Ovary (tissue), 1 donor: Measurements from ENCODE around the gene WHAMM.

ENCODE experiments used
- EP300 ChIP-seq: sonication (generic); formaldehyde crosslinking; IDR thresholded peaks from one replicate; pipeline ENCODE4 v1.6.1; 2017; ENCODE audit warnings: antibody characterized with exemption
- POLR2A ChIP-seq: fragments of 450-650 bp; IDR thresholded peaks from one replicate; pipeline ENCODE4 v1.6.1; 2017; ENCODE audit warnings: antibody characterized with exemption, mild to moderate bottlenecking, moderate library complexity

DNA sequence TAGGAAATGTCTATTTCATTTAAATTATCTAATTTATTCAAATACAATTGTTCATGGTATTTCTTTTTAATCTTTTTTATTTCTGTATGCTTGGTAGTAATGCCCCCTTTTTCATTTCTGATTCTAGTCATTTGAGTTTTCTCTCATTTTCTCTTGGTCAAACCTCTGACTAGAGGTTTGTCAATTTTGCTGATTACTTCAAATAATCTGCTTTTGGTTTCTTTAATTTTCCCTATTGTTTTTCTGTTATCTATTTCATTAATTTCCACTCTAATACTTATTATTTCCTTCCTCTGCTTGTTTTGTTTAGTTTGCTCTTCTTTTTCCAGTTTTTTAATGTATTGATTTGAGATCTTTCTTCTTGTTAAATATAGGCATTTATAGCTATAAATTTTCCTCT lies 15.7 kb upstream of the WHAMM start:
- no peak for TF ChIP-seq POLR2A
- TF ChIP-seq EP300, result no peak
